ES-I3 (cell line): ENCODE measurements around the gene ANO3.

ENCODE experiments used
- H3K36me3 ChIP-seq: 2 replicates; pipeline ENCODE4 v1.6.1; 2013; ENCODE audit warnings: mild to moderate bottlenecking, low read length, control low read depth, moderate library complexity; ENCODE audit not compliant: insufficient read depth
- H3K4me1 ChIP-seq: 2 replicates; pipeline ENCODE4 v1.6.1; 2013; ENCODE audit warnings: mild to moderate bottlenecking, control low read depth, low read length; ENCODE audit not compliant: insufficient read depth
- H3K9ac ChIP-seq: 2 replicates; pipeline ENCODE4 v1.6.1; 2013; ENCODE audit warnings: low read depth, mild to moderate bottlenecking, low read length, moderate library complexity
- H3K9me3 ChIP-seq: 2 replicates; pipeline ENCODE4 v1.6.1; 2013; ENCODE audit warnings: mild to moderate bottlenecking, low read length, moderate library complexity; ENCODE audit not compliant: control insufficient read depth, insufficient read depth

The ANO3 gene

GRCh38 chr11:26483108-26483507 is 151.2 kb downstream of the ANO3 start:
- no peak overlapping the region for H3K9ac ChIP-seq
- H3K36me3 ChIP-seq = no peaks in the 10 kb centered on the region
- H3K9me3 ChIP-seq = peaks cover 2% of the 10 kb centered on the region; the same call in 1 of the 2 replicates
- no peaks in the 10 kb centered on the region for H3K4me1 ChIP-seq

GRCh38 chr11:26490546-26490945 is 158.6 kb downstream of the ANO3 start:
- no peaks in the 10 kb centered on the region for H3K36me3 ChIP-seq
- no peaks in the 10 kb centered on the region for H3K4me1 ChIP-seq
- H3K9ac ChIP-seq = no peak overlapping the region
- H3K9me3 ChIP-seq = no peaks in the 10 kb centered on the region

DNA sequence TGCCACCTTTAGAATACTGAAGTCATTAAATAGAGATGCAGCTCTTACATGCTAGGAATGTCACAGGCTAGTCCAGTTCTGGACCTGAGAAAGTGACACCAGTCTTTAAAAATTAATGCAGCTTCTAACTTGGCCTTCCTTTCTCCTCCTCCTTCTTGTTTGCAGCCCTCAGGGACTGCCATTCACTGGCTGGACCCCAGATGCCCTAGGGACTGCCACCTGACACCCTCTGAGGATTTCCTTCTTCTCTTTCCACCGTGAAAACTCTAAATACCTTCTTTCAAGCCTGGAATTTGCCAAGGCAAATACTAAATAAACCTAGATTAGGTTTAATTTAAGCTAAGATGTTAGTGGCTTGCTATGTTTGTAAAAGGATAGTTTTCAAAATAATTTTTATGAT is 161.7 kb downstream of the ANO3 start:
- Histone ChIP-seq H3K36me3 (no peaks in the 10 kb centered on the region), H3K9ac (no peak overlapping the region), H3K4me1 (no peaks in the 10 kb centered on the region), H3K9me3 (no peaks in the 10 kb centered on the region)

DNA sequence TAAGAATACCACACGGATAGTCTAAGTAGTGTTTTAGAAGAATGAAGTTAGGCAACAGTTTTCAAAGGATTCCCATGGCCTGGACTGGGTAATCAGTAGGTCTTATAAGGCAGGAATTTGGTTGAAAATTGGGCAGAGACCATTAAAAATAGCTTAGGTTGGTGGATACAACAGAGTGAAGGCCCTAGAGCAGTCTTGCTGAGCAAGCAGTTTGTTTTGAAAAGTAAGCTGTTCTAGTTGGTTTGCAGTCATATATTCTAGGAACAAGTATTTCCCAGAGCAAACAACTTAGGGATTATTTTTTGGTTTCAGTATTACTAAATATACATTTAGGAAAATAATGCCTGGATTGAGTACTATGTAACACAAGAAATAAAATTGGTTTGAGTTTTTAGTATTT is 175.3 kb downstream of the ANO3 start:
- Histone ChIP-seq H3K9ac (no peak overlapping the region), H3K9me3 (no peaks in the 10 kb centered on the region), H3K36me3 (no peaks in the 10 kb centered on the region), H3K4me1 (no peaks in the 10 kb centered on the region)

- H3K4me1 ChIP-seq = no peaks in the 10 kb centered on the region
- H3K9me3 ChIP-seq = no peaks in the 10 kb centered on the region
- H3K9ac ChIP-seq = no peak overlapping the region
- H3K36me3 ChIP-seq = no peaks in the 10 kb centered on the region
Measured at GRCh38 chr11:26510164-26510563, 178.2 kb downstream of the ANO3 start.

- Histone ChIP-seq H3K9ac (no peak overlapping the region), H3K4me1 (no peaks in the 10 kb centered on the region), H3K36me3 (no peaks in the 10 kb centered on the region), H3K9me3 (no peaks in the 10 kb centered on the region)
Measured at GRCh38 chr11:26510756-26511155, 178.8 kb downstream of the ANO3 start.

DNA sequence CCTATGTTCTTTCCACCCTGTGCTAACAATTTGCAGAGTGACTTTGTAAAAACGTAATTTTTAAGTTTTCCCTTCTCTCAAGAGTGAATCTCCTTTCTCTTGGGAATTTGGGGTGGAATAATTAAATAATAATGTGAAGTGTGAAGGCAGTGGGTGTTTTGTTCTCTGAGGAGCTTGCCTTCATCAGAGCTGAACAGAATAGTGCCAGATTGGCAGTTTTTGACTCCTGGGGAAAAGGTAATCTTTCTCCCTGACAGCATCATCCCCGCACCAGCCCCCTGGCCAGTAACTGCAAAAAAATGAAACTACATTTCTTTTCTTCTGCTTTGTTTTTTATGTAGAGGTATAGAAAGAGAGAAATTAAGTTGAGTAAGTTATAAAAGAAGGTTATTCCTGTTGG is 180.3 kb downstream of the ANO3 start:
- no peaks in the 10 kb centered on the region for H3K4me1 ChIP-seq
- no peak overlapping the region for H3K9ac ChIP-seq
- H3K9me3 ChIP-seq = no peaks in the 10 kb centered on the region
- no peaks in the 10 kb centered on the region for H3K36me3 ChIP-seq

GRCh38 chr11:26519469-26519868 is 187.5 kb downstream of the ANO3 start:
- no peaks in the 10 kb centered on the region for H3K36me3 ChIP-seq
- peaks cover 6% of the 10 kb centered on the region; the same call in 1 of the 2 replicates for H3K4me1 ChIP-seq
- H3K9ac ChIP-seq = no peak overlapping the region
- H3K9me3 ChIP-seq = no peaks in the 10 kb centered on the region

GRCh38 chr11:26522912-26523610 is 191.1 kb downstream of the ANO3 start:
- Histone ChIP-seq H3K9me3 (no peaks in the 10 kb centered on the region), H3K4me1 (peaks cover 10% of the 10 kb centered on the region; the same call in 1 of the 2 replicates), H3K9ac (peak overlapping the region; percentile 63), H3K36me3 (no peaks in the 10 kb centered on the region)

GRCh38 chr11:26527685-26528084 is 195.8 kb downstream of the ANO3 start:
- Histone ChIP-seq H3K36me3 (no peaks in the 10 kb centered on the region), H3K9me3 (no peaks in the 10 kb centered on the region), H3K9ac (no peak overlapping the region)

GRCh38 chr11:26537341-26537740 is 205.4 kb downstream of the ANO3 start:
- Histone ChIP-seq H3K4me1 (no peaks in the 10 kb centered on the region), H3K9ac (no peak overlapping the region), H3K36me3 (no peaks in the 10 kb centered on the region)

More at GRCh38 chr11:26527685-26528084, 195.8 kb downstream of the ANO3 start:
- peaks cover 10% of the 10 kb centered on the region; the same call in 1 of the 2 replicates for H3K4me1 ChIP-seq

GRCh38 chr11:26539517-26539916 is 207.6 kb downstream of the ANO3 start:
- no peaks in the 10 kb centered on the region for H3K9me3 ChIP-seq
- H3K4me1 ChIP-seq = no peaks in the 10 kb centered on the region
- H3K36me3 ChIP-seq = no peaks in the 10 kb centered on the region
- H3K9ac ChIP-seq = no peak overlapping the region

More at GRCh38 chr11:26537341-26537740, 205.4 kb downstream of the ANO3 start:
- H3K9me3 ChIP-seq = no peaks in the 10 kb centered on the region

DNA sequence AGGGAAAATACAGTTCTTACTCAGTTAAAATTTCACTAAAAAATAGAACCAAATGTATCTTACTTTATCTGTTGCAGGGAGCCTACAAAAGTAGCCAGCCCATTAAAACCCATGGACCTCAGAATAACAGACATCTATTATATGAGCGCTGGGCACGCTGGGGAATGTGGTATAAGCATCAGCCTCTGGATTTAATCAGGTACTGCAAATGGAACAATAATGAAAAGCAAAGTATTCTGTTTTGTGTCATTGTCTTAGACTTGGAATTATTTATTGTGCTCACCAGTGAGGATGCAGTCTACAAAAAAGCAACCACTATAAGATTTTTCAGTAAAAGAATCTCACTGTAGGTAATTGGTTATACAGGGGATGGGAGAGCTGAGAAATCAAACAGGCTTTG is 209.9 kb downstream of the ANO3 start:
- Histone ChIP-seq H3K9me3 (no peaks in the 10 kb centered on the region), H3K36me3 (no peaks in the 10 kb centered on the region), H3K4me1 (no peaks in the 10 kb centered on the region), H3K9ac (no peak overlapping the region)

DNA sequence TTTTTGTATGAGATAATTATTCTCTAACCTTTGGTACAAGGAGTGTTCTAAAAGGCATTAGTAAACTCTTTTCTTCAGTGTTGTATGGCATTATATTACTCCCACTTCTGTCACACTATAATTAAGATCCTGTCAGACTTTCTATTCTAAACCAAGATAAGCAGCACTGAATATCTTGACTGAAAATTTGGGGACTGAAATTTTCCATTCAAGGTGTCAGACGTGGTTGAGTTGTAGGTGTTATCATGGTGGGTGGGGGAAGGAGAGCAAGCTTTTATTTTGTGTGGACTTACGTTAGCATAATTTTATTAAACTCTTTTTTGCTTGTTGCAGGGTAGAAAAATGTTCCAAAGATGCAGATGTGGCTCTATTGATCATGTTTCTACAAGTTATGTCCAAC is 217.2 kb downstream of the ANO3 start:
- Histone ChIP-seq H3K9ac (no peak overlapping the region), H3K36me3 (no peaks in the 10 kb centered on the region), H3K9me3 (no peaks in the 10 kb centered on the region), H3K4me1 (no peaks in the 10 kb centered on the region)

- Histone ChIP-seq H3K36me3 (no peaks in the 10 kb centered on the region), H3K9ac (no peak overlapping the region), H3K9me3 (no peaks in the 10 kb centered on the region), H3K4me1 (no peaks in the 10 kb centered on the region)
Measured at GRCh38 chr11:26550022-26550421, 218.1 kb downstream of the ANO3 start.
